ENCODE measurements around the gene LCA5L.

The LCA5L gene

GRCh38 chr21:39364949-39365348 lies 80.6 kb downstream of the LCA5L start:
- Histone ChIP-seq H3K9ac (ENCODE audit: low read length) (no peak overlapping the region), H3K36me3 (ENCODE audit: insufficient read depth, low read length) (no peaks in the 10 kb centered on the region), H3K27me3 (ENCODE audit: control insufficient read depth in 1 of 2, insufficient read depth in 2 of 2, low read length in 2 of 2) (no peaks in the 10 kb centered on the region), H3K27ac (ENCODE audit: low read depth, low read length) (no peak overlapping the region), H3K4me3 (ENCODE audit: low read depth in 1 of 2, low read length in 2 of 2) (no peak overlapping the region), H3K9me3 (ENCODE audit: low read length) (no peaks in the 10 kb centered on the region), H3K4me1 (ENCODE audit: insufficient read depth, low read length) (no peaks in the 10 kb centered on the region)

DNA sequence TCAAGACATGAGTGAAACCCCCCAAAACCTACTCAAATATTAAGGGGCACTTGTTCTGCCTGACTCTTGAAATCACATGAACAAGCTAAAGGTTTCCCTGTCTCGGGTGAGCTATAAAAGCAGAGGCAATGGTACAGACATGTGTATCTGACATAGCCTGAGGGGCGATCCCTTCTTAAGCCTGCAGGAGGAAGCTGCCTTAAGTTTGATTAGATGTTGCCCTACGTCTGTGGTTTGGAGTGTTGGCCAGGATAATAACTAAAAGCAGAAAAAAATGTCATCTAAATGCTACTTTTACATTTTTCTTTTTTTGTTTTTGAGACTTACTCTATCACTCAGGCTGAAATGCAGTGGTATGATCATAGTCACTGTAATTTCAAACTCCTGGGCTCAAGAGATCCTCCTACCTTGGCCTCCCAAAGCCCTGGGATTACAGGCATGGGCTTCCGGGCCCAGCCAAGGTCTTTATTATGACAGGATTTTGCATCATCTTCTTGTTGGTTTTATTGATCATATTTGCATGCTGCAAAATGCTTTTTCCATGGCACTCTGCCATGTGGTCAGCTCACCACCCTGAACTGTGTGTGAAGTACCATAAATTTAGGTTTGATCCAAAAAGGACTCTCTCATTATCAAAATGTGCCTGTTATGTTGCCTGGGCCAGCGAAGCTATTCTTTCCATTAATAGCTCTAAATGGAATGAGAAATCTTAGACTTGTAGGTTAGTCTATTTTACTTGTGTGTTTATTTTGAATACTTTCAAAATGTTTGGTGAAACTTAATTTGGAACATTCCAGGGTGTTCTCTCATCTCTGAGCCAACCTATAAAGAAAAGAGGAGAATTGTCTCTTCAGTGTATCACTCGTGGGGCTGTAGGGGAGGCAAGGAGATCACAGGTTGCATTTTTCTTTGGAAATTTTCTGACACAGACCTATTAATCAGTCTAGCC lies 81.7 kb downstream of the LCA5L start:
- Histone ChIP-seq H3K4me1 (ENCODE audit: insufficient read depth, low read length) (no peaks in the 10 kb centered on the region), H3K27ac (ENCODE audit: low read depth, low read length) (no peak overlapping the region), H3K36me3 (ENCODE audit: insufficient read depth, low read length) (no peaks in the 10 kb centered on the region), H3K9ac (ENCODE audit: low read length) (no peak overlapping the region), H3K9me3 (ENCODE audit: low read length) (no peaks in the 10 kb centered on the region), H3K27me3 (ENCODE audit: control insufficient read depth in 1 of 2, insufficient read depth in 2 of 2, low read length in 2 of 2) (no peaks in the 10 kb centered on the region), H3K4me3 (ENCODE audit: low read depth in 1 of 2, low read length in 2 of 2) (no peak overlapping the region)

DNA sequence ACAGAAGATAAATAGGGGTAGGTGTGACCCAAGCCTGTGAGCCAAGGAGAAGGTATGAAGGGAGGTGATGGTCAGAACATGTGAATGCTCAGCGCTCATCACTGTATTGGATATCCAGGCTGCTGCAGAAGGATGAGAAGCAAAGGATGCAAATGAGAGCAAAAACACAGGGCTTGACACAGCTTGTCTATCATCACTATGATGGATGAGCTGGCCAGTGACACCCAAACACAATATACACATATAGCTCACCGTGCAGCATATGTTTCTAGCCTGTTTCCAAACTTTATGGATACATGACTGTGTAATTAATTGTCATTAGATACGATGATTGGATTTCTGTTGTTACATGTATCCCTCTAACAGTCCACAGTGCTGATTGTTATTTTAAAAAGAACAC lies 82.8 kb downstream of the LCA5L start:
- Histone ChIP-seq H3K4me1 (ENCODE audit: insufficient read depth, low read length) (no peaks in the 10 kb centered on the region), H3K9ac (ENCODE audit: low read length) (no peak overlapping the region), H3K36me3 (ENCODE audit: insufficient read depth, low read length) (no peaks in the 10 kb centered on the region), H3K27me3 (ENCODE audit: control insufficient read depth in 1 of 2, insufficient read depth in 2 of 2, low read length in 2 of 2) (no peaks in the 10 kb centered on the region), H3K4me3 (ENCODE audit: low read depth in 1 of 2, low read length in 2 of 2) (no peak overlapping the region), H3K27ac (ENCODE audit: low read depth, low read length) (no peak overlapping the region), H3K9me3 (ENCODE audit: low read length) (no peaks in the 10 kb centered on the region)

DNA sequence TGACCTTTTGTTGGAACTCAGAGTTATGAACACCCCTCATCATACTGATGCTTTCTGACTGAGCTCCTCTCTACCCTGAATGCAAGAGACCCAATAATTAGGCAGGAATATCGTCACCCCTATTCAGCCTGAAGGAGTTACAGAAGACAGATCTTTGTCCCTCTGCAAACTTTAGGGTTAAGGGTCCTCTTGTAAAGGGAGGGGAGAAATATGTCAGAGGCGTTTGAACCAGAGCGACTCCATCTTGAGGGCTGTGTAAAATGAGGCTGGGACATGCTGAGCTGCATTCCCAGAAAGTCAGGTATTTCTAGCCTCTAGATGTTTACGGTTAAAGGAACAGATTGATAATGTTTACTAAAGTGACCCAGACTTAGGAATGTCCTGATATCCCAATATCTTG lies 86.2 kb downstream of the LCA5L start:
- Histone ChIP-seq H3K4me1 (ENCODE audit: insufficient read depth, low read length) (no peaks in the 10 kb centered on the region), H3K4me3 (ENCODE audit: low read depth in 1 of 2, low read length in 2 of 2) (no peak overlapping the region), H3K9me3 (ENCODE audit: low read length) (no peaks in the 10 kb centered on the region), H3K36me3 (ENCODE audit: insufficient read depth, low read length) (no peaks in the 10 kb centered on the region), H3K9ac (ENCODE audit: low read length) (no peak overlapping the region), H3K27ac (ENCODE audit: low read depth, low read length) (no peak overlapping the region), H3K27me3 (ENCODE audit: control insufficient read depth in 1 of 2, insufficient read depth in 2 of 2, low read length in 2 of 2) (no peaks in the 10 kb centered on the region)
